GM21528 (cell line): ENCODE results near the gene FSTL1.

ENCODE experiments used
- ATAC-seq: cut with Tn5 transposase; IDR thresholded peaks from one replicate; pipeline ENCODE4 v1.9.1; 2021; ENCODE audit warnings: mild to moderate bottlenecking, moderate library complexity; ENCODE audit not compliant: unreplicated experiment, low FRiP score

The FSTL1 gene

GRCh38 chr3:120450600-120451271 is at the start of gene FSTL1:
TSS of gene FSTL1 (minus strand) at chr3:120450992. CDS start at chr3:120450746, 246 bp downstream.
- no peak for ATAC-seq

- ATAC-seq = no peak
Measured at GRCh38 chr3:120498556-120499346, 48.0 kb upstream of the FSTL1 start.

- no peak for ATAC-seq
Measured at GRCh38 chr3:120497818-120498217, 47.0 kb upstream of the FSTL1 start.

GRCh38 chr3:120497336-120497735 is 46.5 kb upstream of the FSTL1 start:
- ATAC-seq = no peak

- ATAC-seq = no peak
Measured at GRCh38 chr3:120496278-120497002, 45.6 kb upstream of the FSTL1 start.

- ATAC-seq = no peak
Measured at GRCh38 chr3:120495809-120496208, 45.0 kb upstream of the FSTL1 start.

GRCh38 chr3:120492103-120492502 is 41.3 kb upstream of the FSTL1 start:
- no peak for ATAC-seq

- no peak for ATAC-seq
Measured at GRCh38 chr3:120489421-120489820, 38.6 kb upstream of the FSTL1 start.

- ATAC-seq = no peak
Measured at GRCh38 chr3:120488296-120488695, 37.5 kb upstream of the FSTL1 start.

GRCh38 chr3:120487191-120487650 is 36.4 kb upstream of the FSTL1 start:
- ATAC-seq = no peak

- ATAC-seq = no peak
Measured at GRCh38 chr3:120481081-120481480, 30.3 kb upstream of the FSTL1 start.

- ATAC-seq = no peak
Measured at GRCh38 chr3:120477781-120478180, 27.0 kb upstream of the FSTL1 start.

- no peak for ATAC-seq
Measured at GRCh38 chr3:120475722-120476377, 25.1 kb upstream of the FSTL1 start.

- no peak for ATAC-seq
Measured at GRCh38 chr3:120473896-120474675, 23.3 kb upstream of the FSTL1 start.

- ATAC-seq = no peak
Measured at GRCh38 chr3:120473389-120473788, 22.6 kb upstream of the FSTL1 start.

GRCh38 chr3:120472121-120472844 is 21.5 kb upstream of the FSTL1 start:
- ATAC-seq = no peak

- no peak for ATAC-seq
Measured at GRCh38 chr3:120471643-120472042, 20.9 kb upstream of the FSTL1 start.

- ATAC-seq = no peak
Measured at GRCh38 chr3:120470870-120471269, 20.1 kb upstream of the FSTL1 start.

- ATAC-seq = no peak
Measured at GRCh38 chr3:120469882-120470301, 19.1 kb upstream of the FSTL1 start.
